NCI-H1105 (cell line): Measurements from ENCODE around the gene BIN1.
"Not testable (repeated sequence)": the region's sequence is repeated elsewhere in the genome, so short reads cannot be mapped to it uniquely, and the experiment has no call there.

ENCODE experiments used
- DNase-seq: peaks from one replicate; lab custom pipeline; 2025; lab: John Stamatoyannopoulos, UW

Gene BIN1

DNA sequence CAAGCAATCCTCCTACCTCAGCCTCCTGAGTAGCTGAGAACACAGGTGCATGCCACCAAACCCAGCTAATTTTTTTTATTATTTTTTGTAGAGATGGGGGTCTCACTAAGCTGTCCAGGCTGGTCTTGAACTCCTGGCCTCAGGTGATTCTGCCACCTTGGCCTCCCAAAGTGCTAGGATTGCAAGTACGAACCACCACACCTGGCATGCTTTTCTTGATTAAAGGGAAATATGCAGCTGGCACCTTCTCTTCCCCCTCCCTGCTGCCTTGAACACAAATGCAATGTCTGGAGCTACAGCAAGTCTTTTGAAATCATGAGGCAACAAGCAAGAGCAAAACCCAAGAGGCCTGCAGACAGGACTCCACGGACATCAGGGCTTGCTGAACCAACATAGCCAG, 26.8 kb upstream of the BIN1 start:
- no peak for DNase-seq

DNA sequence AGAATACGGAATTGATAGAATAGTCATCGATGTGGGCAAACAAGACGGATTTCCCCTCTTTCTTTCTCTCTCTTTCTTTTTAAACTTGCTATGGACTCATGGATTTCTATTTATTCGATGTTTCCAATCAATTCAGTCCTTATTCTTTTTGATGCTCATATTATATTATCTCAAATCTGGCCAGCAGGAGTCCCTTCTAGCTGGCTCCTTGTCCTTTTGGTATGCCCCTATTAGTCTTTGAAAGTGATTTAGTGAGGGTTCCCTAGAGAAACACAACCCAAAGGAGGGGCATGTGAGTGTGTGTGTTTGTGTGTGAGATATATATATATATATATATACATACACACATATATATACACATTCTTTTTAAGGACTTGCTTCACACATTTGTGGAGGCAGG, 23.5 kb upstream of the BIN1 start:
- DNase-seq: no peak

DNA sequence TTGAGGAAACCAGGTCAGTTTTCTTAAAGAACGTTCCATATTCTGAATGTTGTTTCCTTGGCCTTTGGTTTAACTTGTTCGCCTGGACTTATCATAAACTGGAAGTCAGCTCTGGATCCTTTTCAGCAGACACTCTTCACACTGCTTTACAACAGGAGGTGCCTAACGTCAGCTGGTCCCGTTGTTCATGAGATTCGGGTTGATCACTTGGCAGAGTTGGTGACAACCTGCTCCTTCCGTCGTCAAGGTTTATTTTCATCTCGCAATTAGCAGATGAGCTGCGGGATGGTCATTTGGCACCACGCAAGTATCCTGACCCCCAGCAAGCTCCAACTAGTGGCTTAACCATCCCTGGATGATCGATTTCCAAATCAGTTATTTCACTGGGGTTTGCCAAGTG, 23.0 kb upstream of the BIN1 start:
- DNase-seq: no peak

DNA sequence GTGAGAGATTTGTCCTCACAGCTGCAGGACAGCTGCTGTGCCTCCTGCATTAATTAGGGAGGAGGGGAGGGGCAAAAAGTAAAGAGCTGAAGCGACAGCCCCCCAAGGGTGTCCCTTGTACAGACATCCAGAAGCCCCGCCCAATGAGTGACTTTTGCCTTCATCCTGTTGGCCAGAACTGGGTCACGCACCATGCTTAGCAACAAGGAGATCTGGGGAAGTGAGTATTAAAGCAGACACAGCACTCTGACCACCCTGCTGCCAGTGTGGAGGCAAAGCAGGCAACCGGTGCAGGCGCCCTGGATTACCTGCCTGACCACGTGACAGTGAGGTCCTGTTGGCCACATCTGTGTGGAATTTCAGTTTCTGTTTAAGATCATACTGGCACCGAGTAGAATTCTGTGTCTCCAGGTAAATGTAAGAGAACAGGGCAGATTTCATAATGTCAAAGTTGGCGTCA, 21.5 kb upstream of the BIN1 start:
- DNase-seq: no peak

DNA sequence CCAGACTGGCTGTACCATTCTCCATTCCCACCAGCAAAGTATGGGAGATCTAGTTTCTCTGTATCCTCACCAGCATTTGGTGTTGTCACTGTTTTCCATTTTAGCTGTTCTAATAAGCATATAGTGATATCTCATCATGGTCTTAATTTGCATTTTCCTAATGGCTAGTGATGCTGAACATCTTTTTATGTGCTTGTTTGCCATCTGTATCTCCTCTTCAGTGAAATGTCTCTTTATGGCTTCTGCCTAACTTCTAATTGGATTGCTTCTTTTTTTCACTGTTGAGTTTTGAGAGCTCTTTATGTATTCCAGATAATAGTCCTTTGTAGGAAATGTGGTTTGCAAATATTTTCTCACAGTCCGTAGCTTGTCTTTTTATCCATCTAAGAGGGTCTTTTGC, 18.9 kb upstream of the BIN1 start:
- no peak for DNase-seq

DNA sequence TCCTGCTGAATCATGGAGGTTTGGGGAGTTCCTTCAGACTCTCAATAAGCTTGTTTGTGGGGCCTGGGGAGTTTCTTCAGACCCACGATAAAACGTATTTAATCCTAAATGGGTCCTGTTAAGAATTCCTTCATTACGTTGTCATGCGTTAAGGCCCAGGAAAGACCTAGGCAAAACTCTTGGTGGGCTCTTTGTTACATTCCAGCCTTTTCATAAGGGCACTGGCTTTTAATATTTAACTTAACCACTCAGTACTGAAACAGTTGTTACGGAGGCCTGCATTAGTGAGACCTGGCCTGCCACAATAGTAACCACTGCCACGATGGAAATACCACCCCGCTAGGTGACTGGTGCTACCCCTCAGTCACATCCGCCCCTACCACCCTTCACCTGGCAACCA, 17.5 kb upstream of the BIN1 start:
- DNase-seq: no peak

DNA sequence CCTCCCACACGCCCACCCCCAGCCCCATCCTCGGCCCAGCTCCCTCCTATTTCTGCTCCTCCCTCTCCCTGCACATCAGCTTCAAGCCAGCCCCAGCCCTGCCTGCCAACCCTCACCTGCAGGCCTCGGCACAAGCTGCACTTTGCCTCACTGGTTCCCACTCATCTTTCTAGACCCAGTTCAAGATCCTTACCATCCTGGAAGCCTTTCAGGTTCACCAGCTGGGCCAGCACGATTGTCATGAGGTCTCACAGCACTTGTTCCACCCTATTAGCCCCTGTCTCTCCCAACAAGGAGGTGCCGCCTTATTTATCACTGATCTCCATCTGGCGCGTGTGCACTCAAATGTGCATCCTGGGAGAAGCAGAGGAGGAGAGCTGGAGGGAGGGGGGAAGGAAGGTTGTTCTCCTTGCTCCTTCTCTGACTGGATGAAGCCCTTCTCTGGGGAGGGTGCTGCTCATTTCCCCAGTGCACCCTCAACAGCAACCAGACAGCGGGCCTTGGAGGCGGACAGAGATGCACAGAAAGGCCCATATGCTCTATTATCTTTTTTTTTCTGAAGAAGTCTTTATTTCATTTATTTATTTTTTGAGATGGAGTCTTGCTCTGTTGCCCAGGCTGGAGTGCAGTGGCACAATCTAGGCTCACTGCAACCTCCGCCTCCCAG, 15.5 kb upstream of the BIN1 start:
- no peak for DNase-seq

DNA sequence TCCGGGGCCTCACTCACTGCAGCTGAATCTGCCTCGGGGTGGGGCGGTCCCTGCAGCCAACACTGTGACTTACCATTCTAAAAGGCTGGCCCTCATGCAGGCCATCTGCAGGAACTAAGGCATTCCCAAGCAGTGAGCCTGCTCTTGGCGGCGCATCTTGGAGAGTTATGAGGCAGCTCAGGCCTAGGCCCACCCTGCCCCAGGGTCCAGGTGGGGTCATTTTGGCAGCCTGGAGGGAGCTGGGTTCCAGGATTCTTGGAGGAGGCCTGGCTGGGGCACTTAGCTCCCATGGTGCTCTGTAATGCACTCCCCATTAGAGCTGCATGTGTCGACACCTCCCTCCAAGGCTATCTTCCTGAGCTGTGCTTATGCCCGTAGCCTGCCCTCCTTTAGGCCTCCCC, 14.8 kb upstream of the BIN1 start:
- no peak for DNase-seq

DNA sequence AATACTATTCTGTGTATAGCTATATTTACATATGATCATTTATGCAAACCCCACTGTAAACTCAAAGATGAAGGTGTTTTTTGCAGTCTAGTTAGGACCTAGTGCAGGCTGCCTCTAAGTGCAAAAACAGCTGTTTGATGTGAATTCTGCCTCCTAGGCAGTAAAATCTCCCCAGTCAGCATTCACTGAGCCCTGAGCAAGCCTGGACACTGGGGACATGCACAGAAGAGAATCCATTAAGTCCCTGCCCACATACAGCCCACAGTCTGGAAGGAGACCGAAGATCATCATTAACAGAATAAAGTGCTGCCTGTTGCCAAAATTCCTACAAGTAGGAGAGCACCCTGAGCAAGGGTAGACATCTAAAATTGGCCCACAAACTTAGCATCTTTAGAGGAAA, 14.4 kb upstream of the BIN1 start:
- DNase-seq: no peak

DNA sequence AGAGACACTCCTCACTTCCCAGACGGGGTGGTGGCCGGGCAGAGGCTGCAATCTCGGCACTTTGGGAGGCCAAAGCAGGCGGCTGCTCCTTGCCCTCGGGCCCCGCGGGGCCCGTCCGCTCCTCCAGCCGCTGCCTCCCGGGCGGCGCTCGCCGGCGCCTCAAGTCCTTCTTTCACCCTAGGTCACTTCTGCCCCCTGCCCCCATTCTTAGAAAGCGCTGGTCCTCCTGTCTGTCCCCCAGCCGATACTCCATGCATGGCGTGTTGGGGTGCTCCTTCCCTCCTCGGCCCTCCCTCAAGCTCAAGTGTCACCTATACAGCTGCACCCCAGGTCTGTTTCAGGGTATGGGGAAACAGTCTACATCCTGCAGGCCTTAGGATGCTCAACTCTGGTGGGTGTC, 13.5 kb upstream of the BIN1 start:
- not testable (repeated sequence) for DNase-seq

DNA sequence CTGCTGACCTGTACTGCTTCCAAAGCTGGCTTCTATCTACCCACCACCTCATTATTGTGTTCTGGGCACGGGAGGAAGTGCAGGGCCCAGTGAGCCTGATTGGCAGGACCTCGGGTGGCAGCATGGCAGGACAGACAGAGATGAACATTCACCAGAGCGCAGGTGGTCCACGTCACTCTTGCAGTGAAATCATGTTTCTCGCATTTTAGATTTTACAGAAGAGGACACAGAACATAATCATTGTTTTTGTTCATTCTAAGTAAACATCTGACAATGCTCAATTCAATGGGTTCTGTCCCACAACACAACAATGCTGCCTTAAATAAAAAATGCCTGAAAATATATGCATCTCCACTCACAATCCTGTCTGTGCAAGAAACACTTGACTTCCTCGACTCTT, 11.5 kb upstream of the BIN1 start:
- no peak for DNase-seq

DNA sequence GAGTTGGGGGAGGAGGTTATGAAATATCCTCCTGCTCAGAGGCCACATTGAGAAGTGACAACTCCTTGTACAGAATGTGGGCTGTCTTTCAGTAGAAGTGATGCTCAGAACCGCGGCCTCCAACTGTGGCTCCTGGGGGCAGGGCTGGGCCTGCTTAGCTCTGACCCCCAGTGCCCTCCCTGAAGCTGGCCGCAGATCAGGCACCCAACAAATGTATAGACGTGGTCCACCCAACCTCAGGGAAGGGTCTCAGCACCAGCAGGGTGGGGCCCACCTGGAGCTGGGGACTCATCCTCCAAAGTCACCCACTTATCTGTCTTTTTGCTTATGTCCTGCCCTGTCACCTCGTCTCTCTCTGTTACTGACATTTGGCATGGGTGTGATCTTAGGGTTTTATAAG, 11.1 kb upstream of the BIN1 start:
- no peak for DNase-seq

DNA sequence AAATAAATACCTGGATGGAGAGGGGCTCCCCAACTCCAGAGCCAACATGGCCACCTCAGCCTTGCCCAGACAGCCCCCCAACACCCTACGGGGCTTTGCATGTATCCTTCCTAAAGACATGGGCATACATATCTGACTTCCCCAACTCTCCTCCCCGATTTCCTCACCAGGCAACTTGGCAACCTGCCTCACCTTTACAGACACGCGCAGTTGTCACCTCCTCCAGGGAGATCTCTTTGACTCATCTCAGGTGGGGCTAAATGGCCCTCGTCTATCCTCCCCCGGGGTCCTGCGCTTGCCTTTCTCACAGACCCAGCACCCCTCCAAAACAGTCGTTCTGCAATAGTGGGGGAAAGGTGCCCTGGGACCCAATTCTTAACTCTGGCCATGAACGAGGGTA, 10.6 kb upstream of the BIN1 start:
- DNase-seq: no peak

DNA sequence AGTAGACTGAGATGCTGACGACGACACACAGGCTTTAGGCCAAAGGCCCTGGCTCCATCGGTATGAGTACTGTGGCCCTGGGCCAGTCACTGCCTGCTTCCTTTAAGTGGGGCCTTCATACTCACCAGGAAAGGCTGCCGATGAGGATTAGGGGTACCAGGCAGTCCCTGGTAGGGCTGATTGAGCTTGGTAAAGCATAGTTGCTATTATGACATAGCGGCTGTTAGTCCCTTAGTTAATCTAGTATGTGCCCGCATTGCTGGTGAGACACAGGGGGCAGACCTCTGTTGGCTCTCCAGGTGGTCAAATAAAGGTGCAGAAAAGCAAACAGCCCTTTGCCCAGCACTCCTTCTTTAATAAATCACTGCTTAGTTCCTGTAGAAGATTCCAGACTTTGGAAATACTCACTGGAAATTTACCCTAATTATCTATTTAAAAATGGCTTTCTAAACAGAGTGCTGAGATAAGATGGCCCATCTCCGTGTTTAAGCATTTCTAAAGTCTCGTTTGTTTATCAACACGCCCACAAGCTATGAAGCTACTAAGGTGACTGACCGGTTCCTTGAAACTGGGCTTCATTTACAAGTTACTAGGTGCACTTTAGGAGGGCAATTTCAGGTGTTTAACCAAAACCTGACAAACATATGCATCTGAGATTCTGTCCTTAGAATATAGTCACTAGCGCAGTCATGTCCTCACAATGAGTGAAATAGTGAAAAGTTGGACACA, 8.7 kb upstream of the BIN1 start:
- no peak for DNase-seq

DNA sequence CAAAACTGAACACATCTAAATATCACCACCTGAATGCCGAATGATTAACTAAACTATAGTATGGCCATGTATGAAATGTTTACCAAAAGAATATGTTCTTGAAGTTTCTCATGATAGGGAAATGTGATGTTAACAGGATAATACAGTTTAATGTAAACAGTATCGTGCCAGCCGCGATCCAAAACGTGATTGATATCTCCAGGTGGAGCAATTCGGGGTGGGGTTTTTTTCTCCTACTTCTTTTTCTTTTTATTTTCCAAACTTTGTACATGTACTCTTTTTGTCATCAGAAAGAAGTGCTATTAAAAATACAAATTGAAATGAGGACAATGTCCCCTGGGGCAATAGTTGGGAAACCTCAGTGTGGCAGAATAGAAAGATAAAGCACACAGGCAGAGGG, 4.0 kb upstream of the BIN1 start:
- DNase-seq: no peak

DNA sequence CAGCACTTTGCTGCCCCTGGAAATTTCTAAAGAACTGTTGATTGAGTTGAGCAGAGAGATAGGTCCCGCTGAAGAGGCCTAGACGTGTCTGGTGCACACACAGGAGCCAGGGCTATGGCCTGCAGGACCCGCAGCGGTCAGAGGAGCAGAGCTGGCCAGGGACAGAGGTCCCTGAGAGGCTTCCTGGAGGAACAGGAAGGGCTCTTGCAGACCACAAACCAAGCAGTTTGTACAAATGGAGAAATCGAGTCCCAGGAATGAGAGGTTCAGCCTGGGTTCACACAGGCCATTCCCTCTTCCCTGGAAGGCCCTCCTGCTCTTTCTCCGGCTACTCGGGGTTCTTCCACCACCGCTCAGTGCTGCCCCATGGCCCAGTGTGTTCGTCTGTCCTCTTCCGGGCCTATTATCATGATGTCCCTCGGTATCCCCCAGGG, 1.2 kb upstream of the BIN1 start:
- no peak for DNase-seq

DNA sequence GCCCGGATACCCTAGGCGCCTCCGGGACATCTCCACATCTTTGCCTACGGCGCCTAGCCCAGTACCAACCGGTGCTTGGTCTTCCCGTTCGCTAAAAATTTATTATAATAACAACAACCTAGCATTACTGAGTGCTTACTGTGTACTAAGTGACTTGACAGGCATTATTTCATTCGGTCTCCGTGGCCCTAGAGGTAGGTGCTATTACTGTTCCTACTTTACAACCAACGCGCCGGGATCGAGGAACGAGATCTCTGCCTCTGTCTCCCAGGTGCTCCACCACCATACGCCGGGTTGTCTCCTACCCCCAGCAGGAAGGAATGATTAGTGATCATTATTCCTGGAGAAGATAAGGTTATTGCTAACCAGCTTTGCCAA, 657 bp upstream of the BIN1 start:
- no peak for DNase-seq

DNA sequence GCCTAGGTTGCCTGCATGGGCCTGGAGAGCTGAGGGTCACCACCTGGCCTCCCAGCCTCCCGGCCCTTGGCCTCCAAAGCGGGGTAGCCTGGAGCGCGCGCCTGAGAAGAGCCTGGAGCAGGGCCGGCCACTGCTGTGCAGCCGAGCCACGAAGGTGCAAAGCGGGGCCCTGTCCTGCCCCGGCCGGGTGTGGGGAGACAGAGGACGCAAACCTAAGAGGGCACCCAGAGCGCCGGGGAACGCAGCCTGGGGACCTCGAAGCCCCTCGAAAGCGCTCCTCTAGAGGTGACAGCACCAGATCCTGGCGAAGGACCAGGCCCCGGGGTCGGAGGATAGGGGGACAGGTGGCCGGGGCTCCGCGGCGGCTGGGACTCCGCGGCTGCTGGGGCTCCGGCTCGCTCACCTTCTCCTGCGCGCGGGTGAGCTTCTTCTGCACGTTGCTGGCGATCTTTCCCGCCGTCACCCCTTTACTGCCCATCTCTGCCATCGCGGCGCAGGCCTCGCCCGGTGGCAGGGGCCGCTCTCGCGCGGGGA, 430 bp downstream of the BIN1 start:
- no peak for DNase-seq

DNA sequence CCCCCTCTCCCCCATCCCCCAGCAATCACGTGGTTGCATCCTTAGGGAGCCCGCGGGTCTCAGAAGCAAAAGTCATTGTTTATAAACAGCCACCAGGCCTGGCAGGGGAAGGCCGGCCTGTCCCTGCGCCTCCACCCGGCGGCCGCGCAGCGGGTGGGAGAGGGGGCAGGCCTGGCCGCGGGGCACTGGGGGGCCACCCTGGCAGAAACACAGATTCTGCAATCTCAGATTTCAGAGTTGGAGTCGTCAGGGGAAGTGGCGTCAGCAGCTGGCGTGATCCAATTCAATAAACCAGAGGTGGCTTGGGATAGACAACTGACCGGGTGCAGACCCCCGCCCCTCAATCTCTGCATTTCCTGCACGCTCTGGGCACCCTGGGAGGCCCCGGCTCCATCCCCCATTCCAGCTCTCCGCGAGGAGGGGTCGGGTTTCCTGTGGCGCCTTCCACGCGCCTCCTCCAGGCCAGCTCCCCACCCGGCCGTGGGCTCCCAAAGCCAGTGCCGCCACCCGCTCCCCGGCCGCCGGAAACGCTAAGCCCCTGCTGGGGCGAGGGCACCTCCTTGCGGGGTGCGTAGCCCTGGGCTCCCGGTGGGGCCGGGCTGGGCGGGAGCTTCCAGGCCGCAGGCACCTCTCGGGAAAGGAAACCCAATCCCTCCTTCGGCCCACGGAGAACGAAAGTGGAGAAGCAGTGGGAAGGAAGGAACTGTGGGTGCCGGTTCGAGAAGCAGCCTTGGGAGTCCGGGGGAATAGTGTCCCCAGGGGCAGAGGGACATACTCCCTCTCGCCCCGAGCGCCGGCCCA, 1.1 kb downstream of the BIN1 start:
- no peak for DNase-seq

DNA sequence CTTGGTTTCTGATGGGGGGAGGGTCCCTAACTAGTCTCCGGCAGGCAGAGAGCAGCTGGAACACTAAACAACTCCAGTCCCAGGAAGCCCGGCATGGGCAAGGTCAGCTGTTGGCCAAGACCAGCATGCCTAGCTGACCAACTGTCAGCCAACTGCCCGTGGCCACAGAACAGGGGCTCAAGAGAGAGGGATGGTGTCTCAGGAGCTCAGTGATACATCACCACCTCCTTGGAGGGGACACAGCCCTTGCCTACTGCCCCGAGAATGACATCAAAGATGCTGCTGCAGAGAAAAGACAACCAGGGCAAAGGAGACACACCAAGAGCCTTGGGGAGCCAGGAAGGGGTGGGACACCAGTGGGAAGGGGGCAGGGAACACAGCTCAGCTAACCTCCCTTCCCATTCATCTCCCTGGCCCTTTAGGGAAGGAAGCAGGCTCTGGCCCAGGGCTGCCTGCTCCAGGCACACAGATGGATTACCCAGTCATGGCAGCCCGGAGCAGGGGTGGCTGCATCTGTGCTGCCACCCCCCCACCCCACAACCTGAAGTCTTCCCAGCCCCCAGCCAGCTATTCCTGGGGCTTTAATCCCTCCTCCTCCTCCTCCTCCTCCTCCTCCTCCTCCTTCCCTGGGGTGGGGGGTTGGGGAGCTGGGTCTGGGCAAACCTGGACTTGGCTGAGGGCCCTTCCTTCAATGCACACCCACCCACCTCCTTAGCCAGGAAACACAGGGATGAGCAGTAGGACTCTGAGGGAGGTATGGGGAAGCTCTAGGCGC, 1.9 kb downstream of the BIN1 start:
- DNase-seq: no peak

DNA sequence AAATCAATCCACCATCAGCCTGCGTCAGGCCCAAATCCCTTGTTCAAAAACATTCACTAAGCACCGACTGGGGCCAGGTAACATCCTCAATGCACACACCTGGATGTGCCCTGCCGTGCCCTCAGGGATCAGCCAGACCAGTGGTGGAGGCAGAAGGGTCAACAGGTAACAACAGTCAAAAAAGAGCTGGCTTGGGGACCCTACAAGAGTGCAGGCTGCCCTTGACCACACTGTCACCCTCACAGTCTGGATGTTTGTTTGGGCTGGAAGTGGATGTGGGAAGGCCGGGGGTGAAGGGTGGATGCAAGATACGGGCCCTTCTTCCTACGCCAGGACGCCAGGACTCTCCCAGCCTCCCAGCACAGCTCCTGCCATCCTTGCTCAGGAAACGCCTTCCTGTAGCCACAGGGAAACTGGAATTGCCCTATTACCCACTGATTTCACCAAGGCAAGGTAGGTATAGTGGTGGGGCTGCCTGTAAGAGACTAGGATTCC, 2.7 kb downstream of the BIN1 start:
- DNase-seq: no peak
